GM21526 (cell line): ENCODE data around the gene UBE2G2.

ENCODE experiments used
- ATAC-seq: cut with Tn5 transposase; IDR thresholded peaks from one replicate; pipeline ENCODE4 v1.9.1; 2021; ENCODE audit warnings: moderate library complexity; ENCODE audit not compliant: unreplicated experiment, low FRiP score

The UBE2G2 gene

GRCh38 chr21:44753357-44753756, 48.3 kb downstream of the UBE2G2 start:
- ATAC-seq, result no peak

- ATAC-seq, result no peak
Observed at GRCh38 chr21:44752671-44753235, 48.9 kb downstream of the UBE2G2 start.

- no peak for ATAC-seq
Observed at GRCh38 chr21:44751799-44752636, 49.6 kb downstream of the UBE2G2 start.

GRCh38 chr21:44751186-44751798, 50.3 kb downstream of the UBE2G2 start:
- ATAC-seq, result no peak

GRCh38 chr21:44750675-44751025, 51.0 kb downstream of the UBE2G2 start:
- ATAC-seq, result no peak

- ATAC-seq, result no peak
Observed at GRCh38 chr21:44749759-44750674, 51.6 kb downstream of the UBE2G2 start.

- ATAC-seq, result no peak
Observed at GRCh38 chr21:44749116-44749758, 52.4 kb downstream of the UBE2G2 start.

- ATAC-seq, result no peak
Observed at GRCh38 chr21:44748621-44749020, 53.0 kb downstream of the UBE2G2 start.

- ATAC-seq, result no peak
Observed at GRCh38 chr21:44742418-44743153, 59.0 kb downstream of the UBE2G2 start.

- no peak for ATAC-seq
Observed at GRCh38 chr21:44741921-44742320, 59.7 kb downstream of the UBE2G2 start.

- no peak for ATAC-seq
Observed at GRCh38 chr21:44740742-44741141, 60.9 kb downstream of the UBE2G2 start.

GRCh38 chr21:44739316-44739715, 62.3 kb downstream of the UBE2G2 start:
- ATAC-seq, result no peak

GRCh38 chr21:44738621-44739020, 63.0 kb downstream of the UBE2G2 start:
- ATAC-seq, result no peak

- ATAC-seq, result no peak
Observed at GRCh38 chr21:44737706-44738354, 63.8 kb downstream of the UBE2G2 start.

- no peak for ATAC-seq
Observed at GRCh38 chr21:44736291-44737004, 65.2 kb downstream of the UBE2G2 start.

- ATAC-seq, result no peak
Observed at GRCh38 chr21:44735821-44736220, 65.8 kb downstream of the UBE2G2 start.

- no peak for ATAC-seq
Observed at GRCh38 chr21:44734841-44735240, 66.8 kb downstream of the UBE2G2 start.

GRCh38 chr21:44734026-44734745, 67.4 kb downstream of the UBE2G2 start:
- ATAC-seq, result no peak
